ENCODE results near the gene ENKD1. TPM values are rescaled to one million over a fixed set of nuclear protein-coding genes. Genes with fewer than 3 reads are reported as not detected.

ENKD1 gene
- total RNA-seq, 1 experiment from 2014 or later, result 0.47 TPM

DNA sequence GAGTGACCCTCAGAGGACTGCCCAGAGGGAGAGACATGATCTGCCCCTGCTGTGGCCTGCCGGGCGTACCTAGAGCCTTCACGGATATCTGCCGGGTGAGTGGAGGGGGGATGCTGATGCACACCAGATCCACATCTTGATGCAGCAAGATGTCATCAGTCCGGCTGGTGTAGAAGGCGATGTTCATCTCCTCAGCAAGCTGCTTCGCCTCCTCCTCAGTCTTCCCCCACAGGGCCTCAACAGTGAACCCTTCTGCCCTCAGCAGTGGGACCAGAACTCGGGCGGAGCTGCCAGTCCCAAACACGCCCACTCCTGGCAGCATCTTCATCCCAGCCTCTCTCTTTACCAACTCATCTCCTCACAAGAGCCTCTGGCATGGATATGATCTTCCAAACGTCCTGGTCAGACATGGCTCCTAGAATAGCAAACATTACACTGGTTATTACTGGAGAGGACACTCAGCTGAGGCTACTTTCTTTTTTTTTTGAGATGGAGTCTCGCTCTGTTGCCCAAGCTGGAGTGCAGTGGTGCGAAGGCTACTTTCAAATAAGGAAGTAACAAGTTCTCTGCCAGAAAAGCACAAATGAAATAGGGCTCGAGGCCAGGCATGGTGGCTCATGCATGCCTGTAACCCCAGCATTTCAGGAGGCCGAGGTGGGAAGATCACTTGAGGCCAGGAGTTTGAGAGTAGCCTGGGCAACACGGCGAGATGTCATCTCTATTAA, 19.0 kb upstream of the ENKD1 start:
- peak; percentile 14 for DNase-seq (ENCODE audit: low read depth)

GRCh38 chr16:67683767-67684166, 17.2 kb upstream of the ENKD1 start:
- in situ Hi-C loops (cut with HindIII; ENCODE audit: low pct_unique_long_range_greater_than_20kb, low sequenced_read_pairs), result no loop called here
- no peak for DNase-seq (ENCODE audit: low read depth)

More for the DNA sequence above, 19.0 kb upstream of the ENKD1 start:
- in situ Hi-C loops (cut with HindIII; ENCODE audit: low pct_unique_long_range_greater_than_20kb, low sequenced_read_pairs), result no loop called here

DNA sequence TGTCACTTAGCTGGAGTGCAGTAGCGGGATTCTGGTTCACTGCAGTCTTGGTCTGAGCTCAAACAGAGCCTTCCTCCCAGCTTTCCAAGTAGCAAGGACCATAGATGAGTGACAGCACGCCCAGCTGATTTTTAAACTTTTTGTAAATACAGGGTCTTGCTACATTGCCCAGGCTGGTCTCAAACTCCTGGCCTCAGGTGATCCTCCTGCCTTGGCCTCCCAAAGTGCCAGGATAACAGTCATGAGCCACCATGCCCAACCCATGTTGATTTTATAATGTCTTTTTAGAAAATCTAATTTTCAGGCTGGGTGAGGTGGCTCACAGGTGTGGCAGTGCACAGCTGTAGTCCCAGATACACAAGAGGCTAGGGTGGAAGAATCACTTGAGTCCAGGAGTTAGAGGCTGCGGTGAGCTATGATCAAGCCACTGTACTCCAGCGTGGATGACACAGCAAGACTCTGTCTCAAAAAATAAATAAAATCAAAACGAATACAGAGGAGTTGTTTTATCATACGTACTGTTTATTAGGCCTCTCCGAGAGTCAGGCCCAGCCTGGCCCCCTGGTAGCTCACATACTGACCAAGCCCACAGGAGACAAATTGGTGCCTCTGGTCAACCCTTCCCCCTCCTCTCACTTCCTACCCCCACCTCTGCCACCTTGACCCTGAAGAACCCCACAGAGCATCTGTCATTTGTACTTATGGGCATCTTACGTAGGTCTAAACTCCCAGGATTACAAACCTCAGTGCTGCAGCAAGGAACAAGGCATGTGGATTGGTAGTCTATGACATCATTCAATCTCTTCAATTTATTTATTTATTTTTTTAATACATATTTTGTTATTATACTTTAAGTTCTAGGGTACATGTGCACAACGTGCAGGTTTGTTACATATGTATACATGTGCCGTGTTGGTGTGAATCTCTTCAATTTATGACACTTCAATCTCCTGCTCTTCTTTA, 13.7 kb upstream of the ENKD1 start:
- DNase-seq (ENCODE audit: low read depth), result no peak
- in situ Hi-C loops (cut with HindIII; ENCODE audit: low pct_unique_long_range_greater_than_20kb, low sequenced_read_pairs), result no loop called here

- in situ Hi-C loops (cut with HindIII; ENCODE audit: low pct_unique_long_range_greater_than_20kb, low sequenced_read_pairs), result no loop called here
- no peak for DNase-seq (ENCODE audit: low read depth)
Measured at GRCh38 chr16:67678354-67679023, 11.9 kb upstream of the ENKD1 start.

- no peak for DNase-seq (ENCODE audit: low read depth)
- in situ Hi-C loops (cut with HindIII; ENCODE audit: low pct_unique_long_range_greater_than_20kb, low sequenced_read_pairs), result no loop called here
Measured at GRCh38 chr16:67677712-67678111, 11.2 kb upstream of the ENKD1 start.

- in situ Hi-C loops (cut with HindIII; ENCODE audit: low pct_unique_long_range_greater_than_20kb, low sequenced_read_pairs), result no loop called here
- no peak for DNase-seq (ENCODE audit: low read depth)
Measured at GRCh38 chr16:67676939-67677338, 10.4 kb upstream of the ENKD1 start.

- DNase-seq (ENCODE audit: low read depth), result no peak
- in situ Hi-C loops (cut with HindIII; ENCODE audit: low pct_unique_long_range_greater_than_20kb, low sequenced_read_pairs), result no loop called here
Measured at GRCh38 chr16:67676516-67676915, 10.0 kb upstream of the ENKD1 start.

DNA sequence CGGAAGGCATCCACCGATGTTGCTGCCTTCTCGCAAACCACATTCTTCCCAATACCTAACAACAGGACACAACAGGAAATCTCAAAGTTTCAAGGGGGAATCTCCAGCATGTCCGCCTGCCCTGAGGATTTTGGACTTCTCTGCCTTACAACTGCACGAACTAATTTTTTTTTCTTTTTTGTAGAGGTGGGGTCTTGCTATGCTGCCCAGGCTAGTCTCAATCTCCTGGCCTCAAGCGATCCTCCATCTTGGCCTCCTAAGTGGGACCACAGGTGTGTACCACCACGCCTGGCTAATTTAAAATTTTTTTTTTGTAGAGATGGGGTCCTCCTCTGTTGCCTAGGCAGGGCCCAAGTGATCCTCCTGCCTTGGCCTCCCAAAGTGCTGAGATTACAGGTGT, 9.4 kb upstream of the ENKD1 start:
- no peak for DNase-seq (ENCODE audit: low read depth)
- in situ Hi-C loops (cut with HindIII; ENCODE audit: low pct_unique_long_range_greater_than_20kb, low sequenced_read_pairs), result no loop called here

- in situ Hi-C loops (cut with HindIII; ENCODE audit: low pct_unique_long_range_greater_than_20kb, low sequenced_read_pairs), result no loop called here
- no peak for DNase-seq (ENCODE audit: low read depth)
Measured at GRCh38 chr16:67675579-67675935, 9.0 kb upstream of the ENKD1 start.

- DNase-seq (ENCODE audit: low read depth), result no peak
- in situ Hi-C loops (cut with HindIII; ENCODE audit: low pct_unique_long_range_greater_than_20kb, low sequenced_read_pairs), result no loop called here
Measured at GRCh38 chr16:67674851-67675578, 8.5 kb upstream of the ENKD1 start.

GRCh38 chr16:67673712-67674580, 7.4 kb upstream of the ENKD1 start:
- DNase-seq (ENCODE audit: low read depth), result no peak
- in situ Hi-C loops (cut with HindIII; ENCODE audit: low pct_unique_long_range_greater_than_20kb, low sequenced_read_pairs), result no loop called here

- in situ Hi-C loops (cut with HindIII; ENCODE audit: low pct_unique_long_range_greater_than_20kb, low sequenced_read_pairs), result no loop called here
Measured at GRCh38 chr16:67672739-67673662, 6.5 kb upstream of the ENKD1 start.

DNA sequence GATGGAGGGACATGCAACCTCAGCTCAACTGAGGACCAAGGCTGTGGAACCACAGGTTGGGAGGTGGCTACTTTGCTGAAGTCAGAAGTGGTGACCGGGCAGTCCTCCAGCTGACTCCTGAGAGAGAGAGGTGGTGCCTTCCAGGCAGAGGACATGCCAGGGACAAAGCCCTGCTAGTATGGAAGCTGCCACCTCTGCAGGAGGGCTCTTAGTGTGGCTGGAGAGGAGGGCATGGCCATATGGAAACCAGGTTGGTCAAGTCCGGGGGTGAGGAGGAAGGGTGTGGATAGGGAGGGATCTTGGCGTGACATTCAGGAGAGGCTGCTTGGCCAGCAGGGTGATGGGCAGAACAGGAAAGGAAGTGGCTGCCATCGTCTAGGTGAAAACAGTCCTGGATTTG, 5.8 kb upstream of the ENKD1 start:
- DNase-seq (ENCODE audit: low read depth), result no peak
- in situ Hi-C loops (cut with HindIII; ENCODE audit: low pct_unique_long_range_greater_than_20kb, low sequenced_read_pairs), result no loop called here

More at GRCh38 chr16:67672739-67673662, 6.5 kb upstream of the ENKD1 start:
- DNase-seq (ENCODE audit: low read depth), result peak; percentile 31

DNA sequence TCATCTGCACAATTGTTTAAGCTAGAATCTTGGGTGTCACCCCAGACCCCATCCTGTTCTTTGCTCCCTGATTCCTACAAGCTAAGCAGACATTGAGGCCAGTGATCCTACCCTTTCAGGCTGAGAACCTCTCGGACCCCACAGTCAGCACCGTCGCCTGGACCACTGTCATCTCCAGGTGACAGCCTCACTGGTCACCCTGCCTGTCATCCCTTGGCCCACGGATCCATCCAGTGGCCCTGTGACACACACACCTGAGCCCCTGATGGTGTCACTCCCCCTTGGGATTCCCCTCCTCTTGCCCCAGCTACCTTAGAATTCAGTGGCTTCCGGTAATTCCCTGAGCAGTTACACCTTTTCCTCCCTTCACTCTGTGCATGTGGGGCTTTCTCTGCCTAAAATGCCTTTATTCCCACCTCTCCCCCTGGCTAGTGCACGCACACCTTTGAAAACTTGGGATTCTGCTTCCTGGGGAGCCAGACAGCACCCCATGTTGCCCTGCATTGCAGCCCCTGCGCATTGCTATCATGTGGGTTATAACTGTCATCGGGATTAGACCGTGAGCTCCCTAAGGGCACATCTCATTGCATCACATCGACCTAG, 3.0 kb upstream of the ENKD1 start:
- no peak for DNase-seq (ENCODE audit: low read depth)
- in situ Hi-C loops (cut with HindIII; ENCODE audit: low pct_unique_long_range_greater_than_20kb, low sequenced_read_pairs), result no loop called here

DNA sequence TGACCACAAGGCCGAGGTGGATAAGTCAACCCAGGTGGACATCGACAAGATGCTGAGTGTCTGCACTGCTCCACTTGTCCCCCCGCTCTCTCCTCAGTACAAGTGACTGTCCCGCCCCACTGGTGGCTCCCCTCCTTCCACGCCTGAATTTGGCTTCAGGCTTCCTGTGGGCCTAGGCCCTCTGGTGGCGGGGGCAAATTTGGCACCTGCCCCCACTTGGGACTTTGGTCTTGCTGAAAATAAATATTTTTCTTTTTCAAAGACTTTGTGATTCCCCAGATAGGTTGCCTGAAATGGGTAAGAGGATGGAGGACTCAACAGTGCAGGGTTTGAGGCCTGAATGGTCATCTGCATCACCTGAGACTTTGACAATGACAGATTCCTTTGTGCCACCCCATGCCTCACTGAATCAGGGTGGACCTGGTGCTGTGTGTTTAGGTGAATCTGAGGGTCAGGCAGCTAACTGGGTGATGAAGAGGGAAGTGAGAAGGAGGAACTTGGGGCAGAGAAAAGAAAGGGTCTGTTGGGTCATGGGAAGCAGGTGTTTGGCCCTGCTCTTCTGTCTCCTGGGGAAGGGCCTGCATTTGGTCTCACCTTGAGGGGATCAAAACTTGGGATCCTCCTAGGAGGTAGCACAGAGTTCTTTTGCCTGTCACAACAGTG, 2.1 kb upstream of the ENKD1 start:
- no peak for DNase-seq (ENCODE audit: low read depth)
- in situ Hi-C loops (cut with HindIII; ENCODE audit: low pct_unique_long_range_greater_than_20kb, low sequenced_read_pairs), result no loop called here
